BLaER1 treated with 17β-estradiol and CSF1 and Interleukin-3, amounts not matched to agents 10 nM and 100 nM (cell line): ENCODE data around the gene ZBTB49.
A peak's percentile ranks its signal among the peaks of the same experiment; 100 is the strongest.

Experiments
- H3K27ac ChIP-seq, 11 experiments: shearing (Covaris generic); formaldehyde crosslinking; 2 replicates each; pipeline ENCODE4 v1.8.1; 2022
- H3K27me3 ChIP-seq, 11 experiments: shearing (Covaris generic); formaldehyde crosslinking; 2 replicates each; pipeline ENCODE4 v1.8.1; 2022
- H3K36me3 ChIP-seq, 11 experiments: shearing (Covaris generic); formaldehyde crosslinking; 2 replicates each; pipeline ENCODE4 v1.8.1; 2022
- H3K4me1 ChIP-seq, 10 experiments: shearing (Covaris generic); formaldehyde crosslinking; 2 replicates each; pipeline ENCODE4 v1.8.1; 2022
- H3K4me2 ChIP-seq, 11 experiments: shearing (Covaris generic); formaldehyde crosslinking; 2 replicates each; pipeline ENCODE4 v1.8.1; 2022
- H3K4me3 ChIP-seq, 10 experiments: shearing (Covaris generic); formaldehyde crosslinking; 2 replicates each; pipeline ENCODE4 v1.8.1; 2022
- H3K9ac ChIP-seq, 11 experiments: shearing (Covaris generic); formaldehyde crosslinking; 2 replicates each; pipeline ENCODE4 v1.8.1; 2022
- H3K9me3 ChIP-seq, 11 experiments: shearing (Covaris generic); formaldehyde crosslinking; replicated peaks in 1 of 11; 2 replicates each; pipeline ENCODE4 v1.8.1; 2022
- H4K20me1 ChIP-seq, 11 experiments: shearing (Covaris generic); formaldehyde crosslinking; 2 replicates each; pipeline ENCODE4 v1.8.1; 2022
- Cebpa-rat ChIP-seq, 11 experiments: shearing (Covaris generic); IDR thresholded peaks; 2 replicates each; pipeline ENCODE4 v1.8.1; 2022

Gene ZBTB49

GRCh38 chr4:4333265-4333706 lies 43.2 kb downstream of the ZBTB49 start:
- Histone ChIP-seq H3K4me2 (peak overlapping the region; percentile 11 to 65 (median 45); a peak in 19 of 22 replicates), H3K4me1 (peaks cover 8 to 22% (median 18%) of the 10 kb centered on the region in 10 experiments; a peak in 19 of 20 replicates), H3K4me3 (no peak overlapping the region), H3K9me3 (no peaks in the 10 kb centered on the region), H4K20me1 (no peaks in the 10 kb centered on the region), H3K9ac (peak overlapping the region in 3 of 11 experiments; percentile 13 to 18 (median 15); a peak in 3 of 22 replicates), H3K27ac (no peak overlapping the region), H3K27me3 (no peaks in the 10 kb centered on the region), H3K36me3 (no peaks in the 10 kb centered on the region)
- no peak for TF ChIP-seq Cebpa-rat (IDR thresholded peaks at IDR 0.05)

- Histone ChIP-seq H3K4me3 (no peak overlapping the region), H4K20me1 (no peaks in the 10 kb centered on the region), H3K9me3 (no peaks in the 10 kb centered on the region), H3K9ac (no peak overlapping the region), H3K4me2 (peak overlapping the region in 5 of 11 experiments; percentile 18 to 40 (median 21); a peak in 4 of 22 replicates), H3K27me3 (no peaks in the 10 kb centered on the region), H3K4me1 (peaks cover 8 to 31% (median 26%) of the 10 kb centered on the region in 10 experiments; a peak in 19 of 20 replicates), H3K27ac (no peak overlapping the region), H3K36me3 (no peaks in the 10 kb centered on the region)
- no peak for TF ChIP-seq Cebpa-rat (IDR thresholded peaks at IDR 0.05)
Observed at GRCh38 chr4:4334798-4335520, 44.9 kb downstream of the ZBTB49 start.

DNA sequence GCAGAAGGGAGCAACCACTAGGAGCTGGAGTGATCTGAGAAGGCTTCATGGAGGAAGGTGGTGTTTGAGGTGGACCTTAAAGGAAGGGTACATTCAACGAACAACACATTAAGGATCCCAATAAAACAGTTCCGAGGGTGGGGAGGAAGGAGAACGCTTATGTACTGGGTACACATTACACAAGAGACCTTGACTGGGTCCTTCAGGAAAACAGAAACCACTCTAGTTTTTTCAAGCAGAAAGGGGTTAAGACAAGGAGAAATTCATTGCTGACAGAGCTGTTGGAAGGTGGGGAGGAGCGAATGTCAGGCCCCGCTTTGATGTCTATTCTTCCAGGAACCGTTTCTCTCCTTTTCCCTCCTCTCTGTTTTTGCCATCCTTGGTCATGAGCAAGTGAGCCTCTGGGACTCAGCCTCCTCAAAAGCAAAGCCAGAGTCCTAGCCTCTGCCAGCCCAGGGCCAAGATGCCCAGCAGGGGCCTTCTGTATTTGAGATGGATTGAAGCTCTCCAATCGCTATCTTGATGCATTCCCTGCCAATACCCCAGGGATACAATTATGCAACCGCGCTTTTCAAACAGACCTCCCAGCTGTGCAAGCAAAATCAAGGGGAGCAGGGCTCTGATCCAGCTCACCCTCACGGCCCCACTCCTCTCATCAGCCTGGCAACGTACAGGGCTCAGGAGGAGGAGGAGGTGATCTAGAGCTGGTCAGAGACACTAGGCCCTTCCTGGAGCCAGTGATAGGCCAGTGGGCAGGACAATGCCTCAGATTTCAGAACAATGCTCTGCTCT lies 48.4 kb downstream of the ZBTB49 start:
- no peak for TF ChIP-seq Cebpa-rat (IDR thresholded peaks at IDR 0.05)
- H3K9me3 ChIP-seq: no peaks in the 10 kb centered on the region
- H3K27ac ChIP-seq: no peak overlapping the region
- peak overlapping the region in 8 of 11 experiments; percentile 12 to 69 (median 52); a peak in 14 of 22 replicates for H3K4me2 ChIP-seq
- H3K4me1 ChIP-seq: peaks cover 4 to 41% (median 26%) of the 10 kb centered on the region in 10 experiments; a peak in 19 of 20 replicates
- H3K4me3 ChIP-seq: no peak overlapping the region
- H4K20me1 ChIP-seq: no peaks in the 10 kb centered on the region
- H3K27me3 ChIP-seq: no peaks in the 10 kb centered on the region
- H3K36me3 ChIP-seq: no peaks in the 10 kb centered on the region
- H3K9ac ChIP-seq: no peak overlapping the region

GRCh38 chr4:4339504-4340085 lies 49.5 kb downstream of the ZBTB49 start:
- TF ChIP-seq Cebpa-rat (IDR thresholded peaks at IDR 0.05): no peak
- no peak overlapping the region for H3K9ac ChIP-seq

GRCh38 chr4:4341861-4342650 lies 52.0 kb downstream of the ZBTB49 start:
- H3K36me3 ChIP-seq: no peaks in the 10 kb centered on the region
- H3K27ac ChIP-seq: no peak overlapping the region
- no peaks in the 10 kb centered on the region for H3K27me3 ChIP-seq
- H3K4me2 ChIP-seq: peak overlapping the region in 4 of 11 experiments; percentile 25 to 82 (median 68); a peak in 5 of 22 replicates
- H3K9ac ChIP-seq: no peak overlapping the region
- H3K9me3 ChIP-seq: peaks cover 0 to 15% (median 9%) of the 10 kb centered on the region in 11 experiments; a peak in 13 of 22 replicates
- H4K20me1 ChIP-seq: no peaks in the 10 kb centered on the region
- H3K4me1 ChIP-seq: peaks cover 0 to 63% (median 44%) of the 10 kb centered on the region in 10 experiments; a peak in 15 of 20 replicates
- H3K4me3 ChIP-seq: no peak overlapping the region
- no peak for TF ChIP-seq Cebpa-rat (IDR thresholded peaks at IDR 0.05)

More at GRCh38 chr4:4339504-4340085, 49.5 kb downstream of the ZBTB49 start:
- Histone ChIP-seq H3K4me3 (no peak overlapping the region), H3K4me2 (no peak overlapping the region), H3K4me1 (peaks cover 0 to 45% (median 24%) of the 10 kb centered on the region in 10 experiments; a peak in 14 of 20 replicates), H3K36me3 (no peaks in the 10 kb centered on the region), H3K27ac (no peak overlapping the region), H3K9me3 (no peaks in the 10 kb centered on the region; a peak in 1 of 22 replicates), H3K27me3 (no peaks in the 10 kb centered on the region), H4K20me1 (no peaks in the 10 kb centered on the region)

DNA sequence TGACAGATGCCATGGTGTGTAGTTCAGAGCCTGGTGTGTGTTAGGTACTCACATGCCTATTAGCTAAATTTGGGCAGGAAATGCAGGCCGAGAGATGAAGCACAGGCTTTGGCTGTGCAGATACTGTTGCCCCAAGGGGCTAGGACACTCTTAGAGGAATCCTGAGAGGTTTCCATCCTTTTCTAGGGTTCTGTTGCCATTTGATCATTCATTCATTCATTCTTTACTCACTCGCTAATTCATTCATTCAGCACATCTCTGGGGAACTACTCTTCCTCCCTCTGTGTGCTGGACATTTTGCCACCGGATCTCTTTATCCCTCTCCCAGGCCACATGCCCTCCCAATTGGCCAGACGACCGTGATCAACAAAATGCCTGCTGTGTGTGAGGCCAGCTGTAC lies 53.0 kb downstream of the ZBTB49 start:
- no peak overlapping the region for H3K4me3 ChIP-seq
- H3K4me1 ChIP-seq: peaks cover 0 to 66% (median 41%) of the 10 kb centered on the region in 10 experiments; a peak in 15 of 20 replicates
- no peaks in the 10 kb centered on the region for H3K27me3 ChIP-seq
- H3K27ac ChIP-seq: no peak overlapping the region
- peak overlapping the region in 4 of 11 experiments; percentile 25 to 82 (median 68); a peak in 6 of 22 replicates for H3K4me2 ChIP-seq
- H3K9me3 ChIP-seq: peaks cover 0 to 22% (median 18%) of the 10 kb centered on the region in 11 experiments; a peak in 16 of 22 replicates
- H3K9ac ChIP-seq: no peak overlapping the region
- H3K36me3 ChIP-seq: no peaks in the 10 kb centered on the region
- TF ChIP-seq Cebpa-rat (IDR thresholded peaks at IDR 0.05): no peak
- no peaks in the 10 kb centered on the region for H4K20me1 ChIP-seq

DNA sequence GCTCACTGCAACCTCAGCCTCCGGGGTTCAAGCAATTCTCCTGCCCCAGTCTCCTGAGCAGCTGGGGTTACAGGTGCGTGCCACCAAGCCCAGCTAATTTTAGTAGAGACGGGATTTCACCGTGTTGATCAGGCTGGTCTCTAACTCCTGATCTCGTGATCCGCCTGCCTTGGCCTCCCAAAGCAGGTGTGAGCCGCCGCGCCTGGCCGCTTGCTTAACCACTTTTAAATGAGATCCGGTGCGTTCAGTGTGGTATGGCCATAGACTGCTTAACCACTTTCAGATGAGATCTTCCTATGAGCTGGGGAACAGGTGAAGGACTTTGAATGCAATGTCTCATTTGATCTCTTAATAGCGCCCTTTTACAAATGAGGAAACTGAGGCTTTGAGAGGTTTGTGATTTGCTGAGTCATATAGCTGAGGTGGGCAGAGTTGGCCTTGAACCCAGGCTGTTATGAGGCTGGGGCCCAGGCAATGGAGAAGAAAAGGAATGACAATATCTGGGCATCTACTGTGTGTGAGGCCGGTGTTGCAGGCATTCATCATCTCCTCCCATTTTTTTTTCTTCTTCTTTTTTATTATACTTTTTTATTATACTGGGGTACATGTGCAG lies 55.0 kb downstream of the ZBTB49 start:
- 0 out of 22 replicates have a peak, but pooled peaks cover 0 to 5% (median 0%) of the 10 kb centered on the region in 11 experiments for H3K36me3 ChIP-seq
- peaks cover 17 to 41% (median 32%) of the 10 kb centered on the region in 11 experiments for H3K9me3 ChIP-seq
- no peak for TF ChIP-seq Cebpa-rat (IDR thresholded peaks at IDR 0.05)
- no peak overlapping the region for H3K9ac ChIP-seq
- H4K20me1 ChIP-seq: no peaks in the 10 kb centered on the region
- no peak overlapping the region for H3K27ac ChIP-seq
- H3K4me2 ChIP-seq: peak overlapping the region in 9 of 11 experiments; percentile 21 to 82 (median 63); a peak in 16 of 22 replicates
- H3K4me3 ChIP-seq: no peak overlapping the region
- H3K27me3 ChIP-seq: no peaks in the 10 kb centered on the region
- H3K4me1 ChIP-seq: peaks cover 0 to 63% (median 29%) of the 10 kb centered on the region in 10 experiments; a peak in 15 of 20 replicates
